ENCODE results near the gene TSPAN31.

The TSPAN31 gene

GRCh38 chr12:57735952-57736740, 8.7 kb upstream of the TSPAN31 start (continued):
- TF ChIP-seq GLIS1 (tag by site-specific recombination; IDR thresholded peaks at IDR 0.05) (peak; percentile 74), ZNF174 (tag by site-specific recombination; IDR thresholded peaks at IDR 0.05) (no peak), ZIC2 (tag by site-specific recombination; IDR thresholded peaks at IDR 0.05) (0 out of 2 replicates have a peak, but pooled peaks have one; percentile 8), KLF10 (tag by site-specific recombination; IDR thresholded peaks at IDR 0.05) (peak; percentile 43; the same call in 1 of the 2 replicates), SCRT1 (tag by site-specific recombination; IDR thresholded peaks at IDR 0.05; ENCODE audit: borderline replicate concordance) (no peak), KLF9 (tag by site-specific recombination; IDR thresholded peaks at IDR 0.05; ENCODE audit: low read depth) (peak; percentile 26; the same call in 1 of the 2 replicates), ZNF157 (tag by site-specific recombination; IDR thresholded peaks at IDR 0.05) (no peak)
- TF ChIP-seq, protein P1, sequence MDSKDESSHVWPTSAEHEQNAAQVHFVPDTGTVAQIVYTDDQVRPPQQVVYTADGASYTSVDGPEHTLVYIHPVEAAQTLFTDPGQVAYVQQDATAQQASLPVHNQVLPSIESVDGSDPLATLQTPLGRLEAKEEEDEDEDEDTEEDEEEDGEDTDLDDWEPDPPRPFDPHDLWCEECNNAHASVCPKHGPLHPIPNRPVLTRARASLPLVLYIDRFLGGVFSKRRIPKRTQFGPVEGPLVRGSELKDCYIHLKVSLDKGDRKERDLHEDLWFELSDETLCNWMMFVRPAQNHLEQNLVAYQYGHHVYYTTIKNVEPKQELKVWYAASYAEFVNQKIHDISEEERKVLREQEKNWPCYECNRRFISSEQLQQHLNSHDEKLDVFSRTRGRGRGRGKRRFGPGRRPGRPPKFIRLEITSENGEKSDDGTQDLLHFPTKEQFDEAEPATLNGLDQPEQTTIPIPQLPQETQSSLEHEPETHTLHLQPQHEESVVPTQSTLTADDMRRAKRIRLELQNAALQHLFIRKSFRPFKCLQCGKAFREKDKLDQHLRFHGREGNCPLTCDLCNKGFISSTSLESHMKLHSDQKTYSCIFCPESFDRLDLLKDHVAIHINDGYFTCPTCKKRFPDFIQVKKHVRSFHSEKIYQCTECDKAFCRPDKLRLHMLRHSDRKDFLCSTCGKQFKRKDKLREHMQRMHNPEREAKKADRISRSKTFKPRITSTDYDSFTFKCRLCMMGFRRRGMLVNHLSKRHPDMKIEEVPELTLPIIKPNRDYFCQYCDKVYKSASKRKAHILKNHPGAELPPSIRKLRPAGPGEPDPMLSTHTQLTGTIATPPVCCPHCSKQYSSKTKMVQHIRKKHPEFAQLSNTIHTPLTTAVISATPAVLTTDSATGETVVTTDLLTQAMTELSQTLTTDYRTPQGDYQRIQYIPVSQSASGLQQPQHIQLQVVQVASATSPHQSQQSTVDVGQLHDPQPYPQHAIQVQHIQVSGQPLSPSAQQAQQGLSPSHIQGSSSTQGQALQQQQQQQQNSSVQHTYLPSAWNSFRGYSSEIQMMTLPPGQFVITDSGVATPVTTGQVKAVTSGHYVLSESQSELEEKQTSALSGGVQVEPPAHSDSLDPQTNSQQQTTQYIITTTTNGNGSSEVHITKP (tag by site-specific recombination; IDR thresholded peaks at IDR 0.05) = peak; percentile 74

DNA sequence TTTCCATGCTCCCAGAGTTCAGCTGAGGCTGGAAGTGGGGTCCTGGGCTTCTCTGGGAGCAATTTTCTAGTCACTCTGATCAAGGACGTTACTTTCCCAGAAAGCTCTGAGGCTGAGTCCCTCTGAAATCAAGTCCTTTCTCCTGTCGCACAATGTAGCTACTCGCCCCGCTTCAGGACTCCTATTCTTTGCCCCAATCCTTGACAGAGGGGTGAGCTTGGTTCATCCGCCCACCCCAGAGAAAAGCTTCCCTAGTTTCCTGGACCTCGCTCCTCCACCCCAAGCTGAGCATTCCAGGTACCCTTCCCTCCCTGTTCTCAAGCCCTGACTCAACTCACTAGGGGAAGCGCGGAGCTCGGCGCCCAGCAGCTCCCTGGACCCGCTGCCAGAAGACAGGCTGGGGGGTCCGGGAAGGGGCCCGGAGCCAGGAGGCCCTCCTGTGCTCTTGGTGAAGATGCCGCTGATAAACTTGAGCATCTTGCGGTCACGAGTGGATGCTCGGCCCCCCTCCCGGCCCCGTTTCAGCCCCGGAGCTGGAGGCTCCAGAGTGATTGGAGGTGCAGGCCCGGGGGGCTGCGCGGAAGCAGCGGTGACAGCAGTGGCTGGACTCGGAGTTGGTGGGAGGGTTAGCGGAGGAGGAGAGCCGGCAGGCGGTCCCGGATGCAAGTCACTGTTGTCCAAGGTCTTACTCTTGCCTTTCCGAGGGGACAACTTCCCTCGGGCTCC, 7.9 kb upstream of the TSPAN31 start:
- H3K9me3 ChIP-seq (ENCODE audit: control insufficient read depth, insufficient read depth, low read depth, low read length) = no peaks in the 10 kb centered on the region
- peaks cover 6% of the 10 kb centered on the region; the same call in 1 of the 2 replicates for H3K4me1 ChIP-seq (ENCODE audit: control insufficient read depth, insufficient read depth, low read length)
- no peaks in the 10 kb centered on the region for H3K36me3 ChIP-seq (ENCODE audit: control insufficient read depth in 2 of 2, insufficient read depth in 1 of 2, low read length in 2 of 2)
- no peak overlapping the region for H3K27ac ChIP-seq (ENCODE audit: extremely low read depth, low read depth, low read length)
- ChIA-PET POLR2A (interaction anchor here (1.0 to 1.6 kb wide), 3 partner anchors 8 to 13 kb away, joined by 6 read pairs; partner anchors contain the start of gene TSPAN31), CTCF (interaction anchor here (0.6 to 4.8 kb wide), 9 partner anchors 12 to 508 kb away, joined by 3 to 55 read pairs (median 3); no protein-coding TSS in a partner anchor)
- no peak overlapping the region for H3K4me3 ChIP-seq (ENCODE audit: low read depth, low read length)
- TF ChIP-seq ZNF16 (tag by site-specific recombination; IDR thresholded peaks at IDR 0.05; ENCODE audit: low read depth) = no peak
- peak; percentile 55 for TF ChIP-seq SP2 (tag by site-specific recombination; IDR thresholded peaks at IDR 0.05)
- no peak for TF ChIP-seq ZNF155 (tag by site-specific recombination; IDR thresholded peaks at IDR 0.05)
- TF ChIP-seq ZNF473 (tag by site-specific recombination; IDR thresholded peaks at IDR 0.05) = no peak
- TF ChIP-seq ZNF571 (tag by site-specific recombination; IDR thresholded peaks at IDR 0.05) = no peak
- peak; percentile 61 for TF ChIP-seq GLIS1 (tag by site-specific recombination; IDR thresholded peaks at IDR 0.05)
- TF ChIP-seq ZNF426 (tag by site-specific recombination; IDR thresholded peaks at IDR 0.05) = no peak
- TF ChIP-seq ZIC2 (tag by site-specific recombination; IDR thresholded peaks at IDR 0.05) = peak; percentile 29; the same call in 1 of the 2 replicates
- no peak for TF ChIP-seq ZNF175 (tag by site-specific recombination; IDR thresholded peaks at IDR 0.05)
- TF ChIP-seq ZNF214 (tag by site-specific recombination; IDR thresholded peaks at IDR 0.05; ENCODE audit: borderline replicate concordance) = no peak
- TF ChIP-seq ZNF223 (tag by site-specific recombination; IDR thresholded peaks at IDR 0.05) = 0 out of 2 replicates have a peak, but pooled peaks have one; percentile 18
- TF ChIP-seq ZFP37 (tag by site-specific recombination; IDR thresholded peaks at IDR 0.05) = no peak
- TF ChIP-seq, protein P2, sequence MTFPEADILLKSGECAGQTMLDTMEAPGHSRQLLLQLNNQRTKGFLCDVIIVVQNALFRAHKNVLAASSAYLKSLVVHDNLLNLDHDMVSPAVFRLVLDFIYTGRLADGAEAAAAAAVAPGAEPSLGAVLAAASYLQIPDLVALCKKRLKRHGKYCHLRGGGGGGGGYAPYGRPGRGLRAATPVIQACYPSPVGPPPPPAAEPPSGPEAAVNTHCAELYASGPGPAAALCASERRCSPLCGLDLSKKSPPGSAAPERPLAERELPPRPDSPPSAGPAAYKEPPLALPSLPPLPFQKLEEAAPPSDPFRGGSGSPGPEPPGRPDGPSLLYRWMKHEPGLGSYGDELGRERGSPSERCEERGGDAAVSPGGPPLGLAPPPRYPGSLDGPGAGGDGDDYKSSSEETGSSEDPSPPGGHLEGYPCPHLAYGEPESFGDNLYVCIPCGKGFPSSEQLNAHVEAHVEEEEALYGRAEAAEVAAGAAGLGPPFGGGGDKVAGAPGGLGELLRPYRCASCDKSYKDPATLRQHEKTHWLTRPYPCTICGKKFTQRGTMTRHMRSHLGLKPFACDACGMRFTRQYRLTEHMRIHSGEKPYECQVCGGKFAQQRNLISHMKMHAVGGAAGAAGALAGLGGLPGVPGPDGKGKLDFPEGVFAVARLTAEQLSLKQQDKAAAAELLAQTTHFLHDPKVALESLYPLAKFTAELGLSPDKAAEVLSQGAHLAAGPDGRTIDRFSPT (tag by site-specific recombination; IDR thresholded peaks at IDR 0.05) = no peak
- no peak for TF ChIP-seq ZNF350 (tag by site-specific recombination; IDR thresholded peaks at IDR 0.05)
- peak; percentile 41; the same call in 1 of the 2 replicates for TF ChIP-seq ZNF76 (tag by site-specific recombination; IDR thresholded peaks at IDR 0.05; ENCODE audit: borderline replicate concordance, low read depth)
- TF ChIP-seq EGR2 (tag by site-specific recombination; IDR thresholded peaks at IDR 0.05; ENCODE audit: low read depth) = peak; percentile 31; the same call in 1 of the 2 replicates
- TF ChIP-seq ZNF423 (tag by site-specific recombination; IDR thresholded peaks at IDR 0.05) = no peak
- no peak for TF ChIP-seq REST (tag by site-specific recombination; IDR thresholded peaks at IDR 0.05)
